B cell (primary cell): ENCODE measurements around the gene FADS6. TPM values are rescaled to one million over a fixed set of nuclear protein-coding genes. Genes with fewer than 3 reads are reported as not detected.

Experiments used
- ATAC-seq: fragments of 200-7000 bp; cut with Tn5 transposase; one replicate; pipeline ENCODE4 v1.10.0; 2021; ENCODE audit warnings: low read depth, mild to moderate bottlenecking, moderate number of reproducible peaks, moderate library complexity
- CTCF ChIA-PET: fragments of 350-600 bp; sonication (Branson Sonifier 250); formaldehyde crosslinking; loops from one replicate; lab custom pipeline; 2021; ENCODE audit warnings: antibody characterized with exemption, inconsistent platforms; lab: Charles Lee
- POLR2A ChIA-PET: fragments of 350-600 bp; sonication (Branson Sonifier 250); formaldehyde crosslinking; loops from one replicate; lab custom pipeline; 2021; ENCODE audit warnings: antibody characterized with exemption; lab: Charles Lee
- DNase-seq: peaks from one replicate; pipeline ENCODE4 v3.0.0; 2013
- H2AFZ ChIP-seq: 2 replicates; pipeline ENCODE4 v1.6.1; 2012; ENCODE audit warnings: mild to moderate bottlenecking, low read depth, low read length; ENCODE audit not compliant: insufficient read depth, poor library complexity, severe bottlenecking
- H3K27ac ChIP-seq, 2 donors: 1 replicate in 1 of 2; 2 replicates in 1 of 2; pipeline ENCODE4 v1.5.1; 2012 to 2013; ENCODE audit warnings: low read length in 2 of 2, mild to moderate bottlenecking in 2 of 2, moderate library complexity in 1 of 2
- H3K27me3 ChIP-seq, 4 experiments: fragments of 200-600 bp in 1 of 4; sonication (generic) in 1 of 4; replicated peaks in 1 of 4; 1 replicate in 2 of 4; 2 replicates in 2 of 4; pipeline versions ENCODE4 v1.6.1 to v1.7.0; 2013 to 2016; ENCODE audit warnings: low read length in 3 of 4, mild to moderate bottlenecking in 2 of 4, mixed read lengths in 1 of 4, moderate library complexity in 1 of 4; ENCODE audit not compliant: insufficient read depth in 4 of 4, control insufficient read depth in 3 of 4; ENCODE audit errors: control extremely low read depth in 1 of 4
- H3K36me3 ChIP-seq, 2 experiments: replicated peaks in 1 of 2; 1 replicate in 1 of 2; 2 replicates in 1 of 2; pipeline versions ENCODE4 v1.6.1 to v1.7.1; 2013; ENCODE audit warnings: low read length in 1 of 2; ENCODE audit not compliant: insufficient read depth in 2 of 2, control insufficient read depth in 1 of 2; ENCODE audit errors: control extremely low read depth in 1 of 2, extremely low read depth in 1 of 2
- H3K4me1 ChIP-seq, 2 donors: fragments of 200-600 bp in 1 of 2; sonication (generic) in 1 of 2; 1 replicate in 1 of 2; 2 replicates in 1 of 2; pipeline versions ENCODE4 v1.5.1 to v1.6.1; 2013 to 2017; ENCODE audit warnings: low read length in 2 of 2; ENCODE audit not compliant: control insufficient read depth in 2 of 2, insufficient read depth in 2 of 2
- H3K4me2 ChIP-seq: replicated peaks from 2 replicates; pipeline ENCODE3; 2012; ENCODE audit warnings: mild to moderate bottlenecking, low read depth, low read length; ENCODE audit not compliant: poor library complexity, severe bottlenecking
- H3K4me3 ChIP-seq, 5 experiments: fragments of 200-600 bp in 1 of 5; sonication (generic) in 1 of 5; 1 replicate in 3 of 5; 2 replicates in 2 of 5; pipeline versions ENCODE4 v1.5.1 to v1.7.0; 2011 to 2016; ENCODE audit warnings: low read length in 4 of 5, mild to moderate bottlenecking in 4 of 5, low read depth in 2 of 5, control low read depth in 1 of 5, moderate library complexity in 1 of 5; ENCODE audit not compliant: insufficient read depth in 1 of 5; ENCODE audit errors: control extremely low read depth in 1 of 5, extremely low read depth in 1 of 5
- H3K79me2 ChIP-seq: fragments of 200-600 bp; sonication (generic); one replicate; pipeline ENCODE4 v1.6.0; 2016; ENCODE audit warnings: low read length; ENCODE audit not compliant: control insufficient read depth, insufficient read depth
- H3K9ac ChIP-seq: fragments of 200-600 bp; sonication (generic); 2 replicates; pipeline ENCODE4 v1.6.1; 2017; ENCODE audit warnings: mild to moderate bottlenecking, low read length, moderate library complexity
- H3K9me3 ChIP-seq, 3 donors: one replicate each; pipeline versions ENCODE4 v1.6.1 to v1.7.1; 2013; ENCODE audit warnings: low read length in 2 of 3; ENCODE audit not compliant: control insufficient read depth in 2 of 3, insufficient read depth in 1 of 3; ENCODE audit errors: control extremely low read depth in 1 of 3
- H4K20me1 ChIP-seq: 2 replicates; pipeline ENCODE4 v1.6.0; 2012; ENCODE audit warnings: mild to moderate bottlenecking, low read length; ENCODE audit not compliant: insufficient read depth, control insufficient read depth, poor library complexity, severe bottlenecking
- H3K27ac Mint-ChIP-seq: one replicate; pipeline ENCODE4 v1.8.0; 2021; ENCODE audit warnings: mixed read lengths
- H3K27me3 Mint-ChIP-seq: one replicate; pipeline ENCODE4 v1.8.0; 2021; ENCODE audit warnings: mixed read lengths
- H3K4me1 Mint-ChIP-seq: one replicate; pipeline ENCODE4 v1.8.0; 2021; ENCODE audit warnings: mixed read lengths
- H3K4me3 Mint-ChIP-seq: one replicate; pipeline ENCODE4 v1.8.0; 2021; ENCODE audit warnings: mixed read lengths
- H3K9me3 Mint-ChIP-seq: one replicate; pipeline ENCODE4 v1.8.0; 2022; ENCODE audit warnings: mixed read lengths; ENCODE audit not compliant: insufficient read depth
- CTCF ChIP-seq: fragments of 200-600 bp; IDR thresholded peaks from one replicate; pipeline ENCODE4 v1.8.0; 2022; ENCODE audit warnings: antibody characterized with exemption, mild to moderate bottlenecking
- EZH2 ChIP-seq: IDR thresholded peaks from 2 replicates; pipeline ENCODE4 v1.6.1; 2012; ENCODE audit warnings: borderline replicate concordance, low read depth, mild to moderate bottlenecking, moderate library complexity, low read length; ENCODE audit not compliant: insufficient read depth, poor library complexity, severe bottlenecking
- WGBS: methylation state at CpG from one replicate; pipeline ENCODE4 v1.1.5; 2013; ENCODE audit warnings: missing lambda C conversion rate; ENCODE audit not compliant: insufficient coverage; 5-methylcytosine and 5-hydroxymethylcytosine counted together
- intact Hi-C: fragments of 100-400 bp; cut with micrococcal nuclease; formaldehyde crosslinking; loops from one replicate; pipeline ENCODE4 v1.10.0; 2022
- polyA plus RNA-seq: library from polyadenylated mRNA; depleted of rRNA; stranded (reverse); fragments of >200 nt; gene quantifications from 2 replicates; pipeline ENCODE4 v1.2.3, GENCODE V29; 2012
- total RNA-seq, 2 donors: library from RNA; stranded (reverse); fragments of 120-200 nt in 1 of 2; gene quantifications; 1 replicate in 1 of 2; 2 replicates in 1 of 2; pipeline versions ENCODE4 v1.2.3 to v1.2.4, GENCODE V29; 2013 to 2022

FADS6 gene
- total and polyA plus RNA-seq, 2 donors (not counting 1 experiment from before 2014, with no cell fraction given) = not detected

GRCh38 chr17:74919440-74920305, 26.2 kb upstream of the FADS6 start:
- Histone ChIP-seq H3K4me3 (no peak overlapping the region), H2AFZ (no peak overlapping the region), H3K4me1 (peaks cover 23 to 24% of the 10 kb centered on the region in 2 donors), H3K79me2 (no peaks in the 10 kb centered on the region), H3K27me3 (peaks cover 0 to 72% (median 30%) of the 10 kb centered on the region in 4 experiments), H3K36me3 (no peaks in the 10 kb centered on the region), H3K4me2 (peak overlapping the region; percentile 22), H3K27ac (no peak overlapping the region), H4K20me1 (no peaks in the 10 kb centered on the region), H3K9ac (no peak overlapping the region), H3K9me3 (peaks cover 0 to 15% (median 0%) of the 10 kb centered on the region in 3 donors)
- POLR2A ChIA-PET = interaction anchor here (0.6 kb wide), 1 partner anchor 487 kb away, joined by 5 read pairs; no protein-coding TSS in a partner anchor
- intact Hi-C loops = no loop called here
- peaks cover 42% of the 10 kb centered on the region for H3K27me3 Mint-ChIP-seq
- no peak for DNase-seq
- H3K4me1 Mint-ChIP-seq = peaks cover 9% of the 10 kb centered on the region
- no peak for TF ChIP-seq EZH2
- TF ChIP-seq CTCF = no peak
- CTCF ChIA-PET = interaction anchor here (0.6 to 1.0 kb wide), 2 partner anchors 38 to 41 kb away, joined by 5 read pairs; no protein-coding TSS in a partner anchor
- no peaks in the 10 kb centered on the region for H3K9me3 Mint-ChIP-seq
- H3K27ac Mint-ChIP-seq = no peak overlapping the region
- H3K4me3 Mint-ChIP-seq = no peak overlapping the region
- 71% methylated on average over 67 of the region's 67 CpGs for WGBS
- no peak for ATAC-seq

DNA sequence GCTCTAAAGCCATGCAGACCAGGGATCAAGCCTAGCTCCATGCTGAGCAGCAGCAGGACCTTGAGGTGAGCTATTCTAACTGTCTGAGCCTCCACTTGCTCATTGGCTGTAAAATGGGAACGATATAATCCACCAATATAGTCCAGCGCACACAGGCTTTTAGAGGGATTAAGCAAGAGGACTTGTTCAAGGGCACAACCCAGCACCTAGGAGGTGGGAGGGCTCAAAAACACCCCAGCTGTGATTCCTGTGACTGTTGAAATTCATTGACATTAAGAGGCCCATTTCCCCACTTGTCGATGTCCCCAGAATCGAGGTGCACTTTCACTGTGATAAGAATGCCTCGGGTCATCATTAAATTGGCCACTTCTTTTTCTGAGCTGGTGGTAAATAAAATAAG, 25.5 kb upstream of the FADS6 start:
- peaks cover 40% of the 10 kb centered on the region for H3K27me3 Mint-ChIP-seq
- TF ChIP-seq CTCF (no peak), EZH2 (no peak)
- intact Hi-C loops = no loop called here
- Histone ChIP-seq H3K27me3 (peaks cover 0 to 64% (median 24%) of the 10 kb centered on the region in 4 experiments), H3K79me2 (no peaks in the 10 kb centered on the region), H3K4me2 (no peak overlapping the region), H3K27ac (no peak overlapping the region), H3K36me3 (no peaks in the 10 kb centered on the region), H2AFZ (no peak overlapping the region), H4K20me1 (no peaks in the 10 kb centered on the region), H3K9ac (no peak overlapping the region), H3K9me3 (peaks cover 0 to 8% (median 0%) of the 10 kb centered on the region in 3 donors), H3K4me1 (peaks cover 15 to 16% of the 10 kb centered on the region in 2 donors), H3K4me3 (no peak overlapping the region)
- H3K4me3 Mint-ChIP-seq = no peak overlapping the region
- H3K4me1 Mint-ChIP-seq = peaks cover 5% of the 10 kb centered on the region
- H3K9me3 Mint-ChIP-seq = no peaks in the 10 kb centered on the region
- POLR2A ChIA-PET = no interaction called here
- WGBS = 100% methylated on average over 1 of the region's 5 CpGs
- ATAC-seq = no peak
- DNase-seq = no peak
- CTCF ChIA-PET = interaction anchor here (1.0 kb wide), 1 partner anchor 42 kb away, joined by 5 read pairs; no protein-coding TSS in a partner anchor
- no peak overlapping the region for H3K27ac Mint-ChIP-seq
